HepG2 (cell line): ENCODE measurements around the gene SLC5A5. TPM values are rescaled to one million over a fixed set of nuclear protein-coding genes. Genes with fewer than 3 reads are reported as not detected.

Experiments used
- ATAC-seq: fragments of 200-7000 bp; cut with Tn5 transposase; 3 replicates; pipeline ENCODE4 v1.9.1; 2020; ENCODE audit warnings: mild to moderate bottlenecking, moderate library complexity
- BruUV-seq: library from RNA; stranded (reverse); fragments of 400-500 nt; replicated peaks from 2 replicates; lab custom pipeline; 2021; lab: Mats Ljungman, UMichigan
- CTCF ChIA-PET: fragments of 300-600 bp; formaldehyde crosslinking; extraction: SDS; loops from one replicate; lab custom pipeline; 2021; ENCODE audit warnings: low total read pairs, inconsistent platforms, low intra/inter-chr PET ratio; lab: Yijun Ruan, JAX
- POLR2A ChIA-PET: fragments of 350-600 bp; sonication (Branson Sonifier 250); formaldehyde crosslinking; loops from one replicate; lab custom pipeline; 2020; ENCODE audit warnings: antibody characterized with exemption, inconsistent platforms; lab: Yijun Ruan, JAX
- DNase-seq: peaks from one replicate; pipeline ENCODE4 v3.0.0-alpha.2; 2015; ENCODE audit warnings: low spot score
- FAIRE-seq: peaks from 3 replicates; lab custom pipeline; 2011; peaks lifted over from hg19 to GRCh38; lab: Jason Lieb, UNC
- H2AFZ ChIP-seq: one replicate; pipeline ENCODE4 v1.6.1; 2011; ENCODE audit warnings: low read length, inconsistent platforms
- H3K27ac ChIP-seq: fragments of 300-600 bp; 3 replicates; pipeline ENCODE4 v1.8.0; 2011; ENCODE audit warnings: mixed run types, mild to moderate bottlenecking, mixed read lengths, low read length, inconsistent platforms; ENCODE audit not compliant: insufficient read depth; ENCODE audit errors: extremely low read length
- H3K27me3 ChIP-seq, 2 experiments: fragments of 200-600 bp in 1 of 2; 2 replicates in 1 of 2; 3 replicates in 1 of 2; pipeline versions ENCODE4 v1.6.0 to v1.8.0; 2011; ENCODE audit warnings: low read length in 2 of 2, mild to moderate bottlenecking in 2 of 2, moderate library complexity in 2 of 2, inconsistent platforms in 1 of 2; ENCODE audit not compliant: insufficient read depth in 2 of 2, control insufficient read depth in 1 of 2
- H3K36me3 ChIP-seq, 2 experiments: fragments of 200-600 bp in 1 of 2; replicated peaks in 1 of 2; 2 replicates in 1 of 2; 3 replicates in 1 of 2; pipeline versions ENCODE4 v1.5.1 to v1.8.0; 2011; ENCODE audit warnings: low read length in 2 of 2, inconsistent platforms in 1 of 2; ENCODE audit not compliant: insufficient read depth in 2 of 2, control insufficient read depth in 1 of 2
- H3K4me1 ChIP-seq: 2 replicates; pipeline ENCODE4 v1.5.1; 2012; ENCODE audit warnings: low read length, inconsistent platforms; ENCODE audit not compliant: insufficient read depth
- H3K4me2 ChIP-seq: 2 replicates; pipeline ENCODE4 v1.6.0; 2011; ENCODE audit warnings: low read depth, low read length, inconsistent platforms
- H3K4me3 ChIP-seq, 3 experiments: fragments of 200-600 bp in 1 of 3; sonication (generic), shearing (Covaris generic) in 1 of 3; replicated peaks in 1 of 3; 2 replicates each; pipeline ENCODE4 v1.5.1; 2011 to 2016; ENCODE audit warnings: low read length in 3 of 3, inconsistent platforms in 2 of 3, low read depth in 2 of 3, mild to moderate bottlenecking in 2 of 3, control low read depth in 1 of 3, mixed read lengths in 1 of 3; ENCODE audit not compliant: insufficient read depth in 1 of 3
- H3K79me2 ChIP-seq: one replicate; pipeline ENCODE4 v1.6.1; 2011; ENCODE audit warnings: low read length, inconsistent platforms; ENCODE audit not compliant: insufficient read depth
- H3K9ac ChIP-seq: 2 replicates; pipeline ENCODE4 v1.6.0; 2011; ENCODE audit warnings: mild to moderate bottlenecking, low read depth, low read length, inconsistent platforms; ENCODE audit not compliant: insufficient read depth
- H3K9me3 ChIP-seq: 2 replicates; pipeline ENCODE4 v1.5.1; 2012; ENCODE audit warnings: mild to moderate bottlenecking, low read length
- H4K20me1 ChIP-seq: 2 replicates; pipeline ENCODE4 v1.6.0; 2011; ENCODE audit warnings: inconsistent platforms, mild to moderate bottlenecking, low read length, moderate library complexity; ENCODE audit not compliant: insufficient read depth
- ARNT2 ChIP-seq: sonication (generic); formaldehyde crosslinking; IDR thresholded peaks from 2 replicates; pipeline ENCODE4 v1.8.0; 2022; ENCODE audit warnings: mild to moderate bottlenecking, low read depth, missing genetic modification reagents, moderate library complexity
- GFI1 ChIP-seq: sonication (generic); formaldehyde crosslinking; IDR thresholded peaks from 2 replicates; pipeline ENCODE4 v1.5.0; 2020; ENCODE audit warnings: missing genetic modification reagents, mild to moderate bottlenecking, borderline replicate concordance
- MBD4 ChIP-seq: IDR thresholded peaks from 2 replicates; pipeline ENCODE4 v1.6.1; 2012; ENCODE audit warnings: low read length, inconsistent platforms, borderline replicate concordance
- MBNL3 ChIP-seq: fragments of 250-450 bp; sonication (Bioruptor Pico); conservative IDR thresholded peaks from 2 replicates; pipeline ENCODE4 v1.8.0; 2022; ENCODE audit warnings: mild to moderate bottlenecking, inconsistent platforms
- PAWR ChIP-seq: sonication (generic); formaldehyde crosslinking; IDR thresholded peaks from 2 replicates; pipeline ENCODE4 v1.4.0; 2020; ENCODE audit warnings: missing genetic modification reagents, mild to moderate bottlenecking, borderline replicate concordance
- PCBP1 ChIP-seq: fragments of 200-400 bp; formaldehyde crosslinking; IDR thresholded peaks from 2 replicates; pipeline ENCODE4 v1.6.1; 2017; ENCODE audit warnings: mild to moderate bottlenecking, low read depth, low read length, borderline replicate concordance
- RARA ChIP-seq: IDR thresholded peaks from 2 replicates; pipeline ENCODE4 v1.6.1; 2016; ENCODE audit warnings: missing genetic modification reagents, missing compliant biosample characterization
- TBL1XR1 ChIP-seq: fragments of 150-350 bp; IDR thresholded peaks from 2 replicates; pipeline ENCODE4 v1.6.1; 2014; ENCODE audit warnings: borderline replicate concordance, low read length; ENCODE audit not compliant: partially characterized antibody
- ZNF20 ChIP-seq: sonication (generic); formaldehyde crosslinking; IDR thresholded peaks from 2 replicates; pipeline ENCODE4 v1.4.0; 2020; ENCODE audit warnings: mild to moderate bottlenecking, moderate library complexity, missing genetic modification reagents
- ZNF350 ChIP-seq: sonication (generic); formaldehyde crosslinking; IDR thresholded peaks from 2 replicates; pipeline ENCODE4 v1.4.0; 2020; ENCODE audit warnings: mild to moderate bottlenecking, low read depth, missing genetic modification reagents, borderline replicate concordance
- ZNF558 ChIP-seq: sonication (generic); formaldehyde crosslinking; IDR thresholded peaks from 2 replicates; pipeline ENCODE4 v1.9.0; 2022; ENCODE audit warnings: mild to moderate bottlenecking, missing genetic modification reagents, borderline replicate concordance
- ZNF570 ChIP-seq: sonication (generic); formaldehyde crosslinking; IDR thresholded peaks from 2 replicates; pipeline ENCODE4 v1.4.0; 2020; ENCODE audit warnings: mild to moderate bottlenecking, missing genetic modification reagents, borderline replicate concordance
- ZNF577 ChIP-seq: sonication (generic); formaldehyde crosslinking; IDR thresholded peaks from 2 replicates; pipeline ENCODE4 v1.4.0; 2020; ENCODE audit warnings: mild to moderate bottlenecking, low read depth, missing genetic modification reagents, borderline replicate concordance
- ZNF607 ChIP-seq: sonication (generic); formaldehyde crosslinking; IDR thresholded peaks from 2 replicates; pipeline ENCODE4 v1.5.1; 2020; ENCODE audit warnings: missing genetic modification reagents, mild to moderate bottlenecking, borderline replicate concordance
- ZNF615 ChIP-seq: sonication (generic); formaldehyde crosslinking; IDR thresholded peaks from 2 replicates; pipeline ENCODE4 v1.5.0; 2020; ENCODE audit warnings: mild to moderate bottlenecking, missing genetic modification reagents, borderline replicate concordance
- ZNF670 ChIP-seq: sonication (generic); formaldehyde crosslinking; IDR thresholded peaks from 2 replicates; pipeline ENCODE4 v1.8.0; 2022; ENCODE audit warnings: mild to moderate bottlenecking, missing genetic modification reagents, borderline replicate concordance
- ZNF768 ChIP-seq: sonication (generic); formaldehyde crosslinking; IDR thresholded peaks from 2 replicates; pipeline ENCODE4 v1.4.0; 2020; ENCODE audit warnings: missing genetic modification reagents
- ZNF792 ChIP-seq: IDR thresholded peaks from 2 replicates; pipeline ENCODE4 v1.6.1; 2016
- WGBS: methylation state at CpG from one replicate; pipeline ENCODE4 v1.1.6; 2017; ENCODE audit warnings: low lambda C conversion rate; 5-methylcytosine and 5-hydroxymethylcytosine counted together
- in situ Hi-C: cut with HindIII; loops from 2 replicates; pipeline ENCODE4 v1.10.0; 2017; ENCODE audit warnings: low pct_unique_long_range_greater_than_20kb; ENCODE audit not compliant: extremely low pct_ligation_motif_present
- intact Hi-C: fragments of 100-400 bp; cut with micrococcal nuclease; formaldehyde crosslinking; loops from one replicate; pipeline ENCODE4 v1.10.0; 2022; ENCODE audit not compliant: unreplicated experiment
- polyA plus RNA-seq, 8 experiments: library from polyadenylated mRNA; depleted of rRNA in 3 of 8; stranded (reverse) in 7 of 8; unstranded in 1 of 8; fragments of >200 nt; fragmentation: Illumina TruSeq in 4 of 8; extraction: Trizol in 4 of 8; gene quantifications; 2 replicates each; pipeline versions ENCODE4 v1.2.1 to v1.2.3, GENCODE V29; 2011 to 2016; ENCODE audit warnings: low read depth in 4 of 8, missing spikeins in 1 of 8, mixed read lengths in 1 of 8; ENCODE audit not compliant: insufficient read depth in 1 of 8
- total RNA-seq, 5 experiments: library from RNA; depleted of rRNA; stranded (reverse); fragments of >200 nt; fragmentation: Illumina TruSeq; extraction: Trizol; gene quantifications; 2 replicates each; pipeline ENCODE4 v1.2.3, GENCODE V29; 2016; ENCODE audit warnings: low read depth in 1 of 5
- TF ChIP-seq, protein P1 (sequence below): sonication (generic); formaldehyde crosslinking; IDR thresholded peaks from 2 replicates; pipeline ENCODE4 v1.9.0; 2021; ENCODE audit warnings: missing genetic modification reagents, borderline replicate concordance
- TF ChIP-seq, protein P2 (sequence below): sonication (generic); formaldehyde crosslinking; IDR thresholded peaks from 2 replicates; pipeline ENCODE4 v1.8.0; 2022; ENCODE audit warnings: missing genetic modification reagents, mild to moderate bottlenecking, inconsistent platforms, borderline replicate concordance

SLC5A5 gene
- total and polyA plus RNA-seq, 2 of the 13 experiments (the other 11 are each of a cell fraction or from before 2014, with no cell fraction given): not detected

DNA sequence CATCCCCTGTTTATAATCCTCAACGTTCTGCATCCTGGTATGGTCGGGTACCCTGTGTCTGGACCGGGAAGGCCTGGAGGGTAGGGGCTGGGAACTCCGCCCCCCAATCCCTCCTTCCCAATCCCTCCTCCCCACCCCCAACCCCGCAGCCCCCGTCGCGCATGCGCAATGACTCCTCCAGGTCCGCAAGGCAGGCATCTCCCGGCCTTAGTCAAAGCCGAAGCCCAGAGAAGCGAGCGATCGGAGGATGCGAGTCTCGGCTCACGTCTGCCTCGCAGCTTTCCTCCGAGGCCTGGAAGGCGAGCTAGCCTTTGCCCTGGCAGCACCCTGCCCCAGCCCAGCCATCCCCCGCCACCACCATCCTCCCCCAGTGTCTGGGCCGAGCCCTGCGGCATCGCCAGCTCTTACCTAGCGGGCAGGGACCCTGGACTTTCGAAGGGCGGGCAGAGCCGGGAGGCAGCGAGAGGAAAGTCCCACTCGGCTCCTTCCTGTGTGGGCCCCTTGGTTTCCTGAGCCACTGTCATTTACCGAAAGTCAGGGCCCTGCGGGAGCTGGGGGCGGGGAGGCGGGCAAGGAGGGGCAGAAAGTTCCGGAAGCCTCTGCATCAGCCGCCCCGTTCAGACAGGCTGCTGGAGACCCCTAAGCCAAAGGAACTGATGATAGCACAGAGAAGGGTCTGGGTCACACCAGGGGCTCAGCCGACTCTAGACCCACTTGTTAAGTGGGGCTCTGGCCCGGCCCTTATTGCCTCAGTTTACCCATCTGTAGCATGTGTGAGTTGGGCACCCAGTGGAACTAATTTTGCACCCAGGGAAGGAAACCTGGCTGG is 24.0 kb upstream of the SLC5A5 start, which contains the start of gene JAK3:
Gene JAK3, minus strand, starts transcription at position 445 of the 829 bp plus-strand sequence. CDS start 3,565 bp downstream, outside the sequence.
- intact Hi-C loops: no loop called here
- Histone ChIP-seq H2AFZ (no peak within 1 kb of the TSS), H3K27me3 (no peaks in the 10 kb centered on the region; a peak in 1 of 5 replicates), H3K27ac (peak within 1 kb of the TSS; percentile 67), H3K9ac (peak within 1 kb of the TSS; percentile 65; the same call in 1 of the 2 replicates), H3K4me3 (peak within 1 kb of the TSS; percentile 50 to 64 (median 60)), H3K36me3 (peaks cover 0 to under 1% of the 10 kb centered on the region in 2 experiments; a peak in 2 of 5 replicates), H3K9me3 (no peaks in the 10 kb centered on the region), H3K79me2 (no peaks in the 10 kb centered on the region), H3K4me1 (peaks cover 43% of the 10 kb centered on the region), H3K4me2 (peak within 1 kb of the TSS; percentile 84), H4K20me1 (no peaks in the 10 kb centered on the region)
- ChIA-PET POLR2A (interaction anchor here (0.9 to 3.7 kb wide), 7 partner anchors 12 to 81 kb away, joined by 3 to 49 read pairs (median 4); partner anchors contain the start of genes B3GNT3 and RPL18A), CTCF (no interaction called here)
- DNase-seq (peak; percentile 59), ATAC-seq (peak; percentile 83), FAIRE-seq (no peak)
- in situ Hi-C loops: loop anchor here (5.0 kb wide), 1 partner anchor 50 kb away; the partner anchor contains the start of gene B3GNT3
- no TSS peak for BruUV-seq
- 3% methylated on average over 7 of the region's 40 CpGs for WGBS
- TF ChIP-seq MBD4 (no peak), ZNF792 (CRISPR knock-in tag) (no peak; the same call in 1 of the 2 replicates), ZNF350 (CRISPR knock-in tag) (peak; percentile 58), PCBP1 (0 out of 2 replicates have a peak, but pooled peaks have one; percentile 78), ZNF670 (CRISPR knock-in tag) (no peak), PAWR (CRISPR knock-in tag) (no peak), MBNL3 (CRISPR knock-in tag) (no peak), TBL1XR1 (no peak), ZNF577 (CRISPR knock-in tag) (no peak), ZNF607 (CRISPR knock-in tag) (peak; percentile 67; the same call in 1 of the 2 replicates), ZNF570 (CRISPR knock-in tag) (no peak), RARA (CRISPR knock-in tag) (0 out of 2 replicates have a peak, but pooled peaks have one; percentile 21), ZNF20 (CRISPR knock-in tag) (no peak), GFI1 (CRISPR knock-in tag) (no peak), ZNF615 (CRISPR knock-in tag) (no peak), ZNF768 (CRISPR knock-in tag) (no peak), ZNF558 (CRISPR knock-in tag) (peak; percentile 46; the same call in 1 of the 2 replicates), ARNT2 (CRISPR knock-in tag) (no peak)
- TF ChIP-seq, protein P1, sequence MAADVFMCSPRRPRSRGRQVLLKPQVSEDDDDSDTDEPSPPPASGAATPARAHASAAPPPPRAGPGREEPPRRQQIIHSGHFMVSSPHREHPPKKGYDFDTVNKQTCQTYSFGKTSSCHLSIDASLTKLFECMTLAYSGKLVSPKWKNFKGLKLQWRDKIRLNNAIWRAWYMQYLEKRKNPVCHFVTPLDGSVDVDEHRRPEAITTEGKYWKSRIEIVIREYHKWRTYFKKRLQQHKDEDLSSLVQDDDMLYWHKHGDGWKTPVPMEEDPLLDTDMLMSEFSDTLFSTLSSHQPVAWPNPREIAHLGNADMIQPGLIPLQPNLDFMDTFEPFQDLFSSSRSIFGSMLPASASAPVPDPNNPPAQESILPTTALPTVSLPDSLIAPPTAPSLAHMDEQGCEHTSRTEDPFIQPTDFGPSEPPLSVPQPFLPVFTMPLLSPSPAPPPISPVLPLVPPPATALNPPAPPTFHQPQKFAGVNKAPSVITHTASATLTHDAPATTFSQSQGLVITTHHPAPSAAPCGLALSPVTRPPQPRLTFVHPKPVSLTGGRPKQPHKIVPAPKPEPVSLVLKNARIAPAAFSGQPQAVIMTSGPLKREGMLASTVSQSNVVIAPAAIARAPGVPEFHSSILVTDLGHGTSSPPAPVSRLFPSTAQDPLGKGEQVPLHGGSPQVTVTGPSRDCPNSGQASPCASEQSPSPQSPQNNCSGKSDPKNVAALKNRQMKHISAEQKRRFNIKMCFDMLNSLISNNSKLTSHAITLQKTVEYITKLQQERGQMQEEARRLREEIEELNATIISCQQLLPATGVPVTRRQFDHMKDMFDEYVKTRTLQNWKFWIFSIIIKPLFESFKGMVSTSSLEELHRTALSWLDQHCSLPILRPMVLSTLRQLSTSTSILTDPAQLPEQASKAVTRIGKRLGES (CRISPR knock-in tag): no peak
- TF ChIP-seq, protein P2, sequence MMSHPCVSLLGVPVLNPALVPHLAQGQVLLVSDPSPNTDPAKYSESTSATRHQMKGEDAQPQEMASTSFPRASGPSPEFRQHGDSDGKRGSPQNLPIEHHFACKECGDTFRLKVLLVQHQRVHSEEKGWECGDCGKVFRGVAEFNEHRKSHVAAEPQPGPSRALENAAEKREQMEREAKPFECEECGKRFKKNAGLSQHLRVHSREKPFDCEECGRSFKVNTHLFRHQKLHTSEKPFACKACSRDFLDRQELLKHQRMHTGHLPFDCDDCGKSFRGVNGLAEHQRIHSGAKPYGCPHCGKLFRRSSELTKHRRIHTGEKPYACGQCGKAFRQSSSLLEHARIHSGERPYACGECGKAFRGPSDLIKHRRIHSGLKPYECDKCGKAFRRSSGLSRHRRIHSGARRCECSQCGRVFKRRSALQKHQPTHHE (CRISPR knock-in tag): no peak
